Nephron progenitor cell (in vitro differentiated cells): ENCODE measurements around the gene FKBP15.

Experiments
- DNase-seq: peaks from one replicate; pipeline ENCODE4 v3.0.0; 2021
- H3K27ac Mint-ChIP-seq: 2 replicates; pipeline ENCODE4 v1.8.0; 2021; ENCODE audit warnings: mild to moderate bottlenecking, moderate library complexity, mixed read lengths
- H3K27me3 Mint-ChIP-seq: 2 replicates; pipeline ENCODE4 v1.8.0; 2021; ENCODE audit warnings: mild to moderate bottlenecking, low read depth, mixed read lengths; ENCODE audit not compliant: poor library complexity
- H3K36me3 Mint-ChIP-seq: 2 replicates; pipeline ENCODE4 v1.8.0; 2021; ENCODE audit warnings: low read depth, mixed read lengths
- H3K4me1 Mint-ChIP-seq: 2 replicates; pipeline ENCODE4 v1.8.0; 2021; ENCODE audit warnings: mixed read lengths
- H3K4me3 Mint-ChIP-seq: 2 replicates; pipeline ENCODE4 v1.8.0; 2021; ENCODE audit warnings: mild to moderate bottlenecking, moderate library complexity, mixed read lengths
- H3K9me3 Mint-ChIP-seq: 2 replicates; pipeline ENCODE4 v1.8.0; 2021; ENCODE audit warnings: mild to moderate bottlenecking, moderate library complexity, mixed read lengths
- CTCF ChIP-seq: fragments of 200-600 bp; sonication (generic); IDR thresholded peaks from 2 replicates; pipeline ENCODE4 v1.5.0; 2021; ENCODE audit warnings: antibody characterized with exemption

FKBP15 gene

DNA sequence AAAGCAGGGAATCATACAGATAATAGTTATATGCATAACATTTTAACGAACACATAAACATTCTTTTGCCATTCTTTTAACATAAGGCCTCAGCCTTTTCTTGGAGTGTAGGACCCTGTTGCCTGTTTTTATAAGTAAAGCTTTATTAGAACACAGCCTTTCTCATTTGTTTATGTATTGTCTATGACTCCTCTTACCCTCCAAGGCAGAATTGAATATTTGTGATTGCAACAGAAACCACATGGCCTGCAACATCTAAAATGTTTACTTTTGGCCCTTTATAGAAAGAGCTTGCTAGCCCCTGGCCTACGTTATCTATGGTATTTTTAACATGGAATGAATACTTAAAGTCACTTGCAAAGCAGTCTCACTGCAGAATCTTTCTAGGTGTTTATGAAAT lies 2.9 kb upstream of the FKBP15 start:
- no peak for DNase-seq
- no peak overlapping the region for H3K27ac Mint-ChIP-seq
- TF ChIP-seq CTCF, result no peak
- H3K27me3 Mint-ChIP-seq, result no peaks in the 10 kb centered on the region
- peaks cover 37% of the 10 kb centered on the region for H3K4me1 Mint-ChIP-seq
- peaks cover 5% of the 10 kb centered on the region for H3K36me3 Mint-ChIP-seq
- no peaks in the 10 kb centered on the region for H3K9me3 Mint-ChIP-seq
- H3K4me3 Mint-ChIP-seq, result no peak overlapping the region

- Mint-ChIP-seq H3K27ac (no peak overlapping the region), H3K36me3 (no peaks in the 10 kb centered on the region), H3K4me3 (peak overlapping the region; percentile 99), H3K9me3 (no peaks in the 10 kb centered on the region), H3K27me3 (no peaks in the 10 kb centered on the region), H3K4me1 (peaks cover 37% of the 10 kb centered on the region)
- DNase-seq, result no peak
- no peak for TF ChIP-seq CTCF
Observed at GRCh38 chr9:113222482-113222841, 1.4 kb upstream of the FKBP15 start.

DNA sequence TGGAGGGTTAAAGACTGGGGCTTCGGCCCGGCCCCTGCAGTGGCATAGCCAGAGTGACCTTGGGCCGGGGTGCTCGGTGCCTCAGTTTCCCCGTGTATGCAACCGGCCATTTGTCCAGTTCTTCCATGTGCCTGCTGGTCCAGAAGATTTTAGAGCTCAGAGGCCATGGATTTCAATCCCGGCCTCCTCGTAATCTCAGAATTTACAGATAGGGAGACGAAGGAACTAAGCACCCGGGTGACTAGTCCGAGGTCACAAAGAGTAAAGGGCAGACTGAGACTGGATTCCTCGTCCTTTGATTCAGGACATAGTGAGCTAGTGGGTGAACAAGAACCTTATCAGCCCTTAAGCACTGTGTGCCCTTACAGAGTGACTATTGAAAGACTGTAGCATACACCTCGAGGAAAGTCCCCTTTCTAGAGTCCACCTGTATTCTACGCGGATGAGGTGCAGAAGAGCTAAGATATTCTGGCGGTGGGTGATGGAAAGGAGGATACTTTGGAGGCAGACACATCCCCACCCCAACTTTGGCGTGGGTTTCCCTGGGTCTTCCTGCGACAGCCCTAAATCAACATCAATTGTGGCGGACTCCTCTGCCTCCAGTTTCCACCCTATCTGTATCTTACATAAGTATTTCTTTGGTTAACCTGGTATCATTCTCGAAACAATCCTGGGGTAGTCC lies 864 bp upstream of the FKBP15 start:
- Mint-ChIP-seq H3K4me3 (peak overlapping the region; percentile 99), H3K36me3 (no peaks in the 10 kb centered on the region), H3K27ac (no peak overlapping the region), H3K27me3 (no peaks in the 10 kb centered on the region), H3K4me1 (peaks cover 37% of the 10 kb centered on the region), H3K9me3 (no peaks in the 10 kb centered on the region)
- peak; percentile 5 for DNase-seq
- no peak for TF ChIP-seq CTCF

GRCh38 chr9:113220467-113221002 lies 542 bp downstream of the FKBP15 start:
- peaks cover 4% of the 10 kb centered on the region for H3K36me3 Mint-ChIP-seq

DNA sequence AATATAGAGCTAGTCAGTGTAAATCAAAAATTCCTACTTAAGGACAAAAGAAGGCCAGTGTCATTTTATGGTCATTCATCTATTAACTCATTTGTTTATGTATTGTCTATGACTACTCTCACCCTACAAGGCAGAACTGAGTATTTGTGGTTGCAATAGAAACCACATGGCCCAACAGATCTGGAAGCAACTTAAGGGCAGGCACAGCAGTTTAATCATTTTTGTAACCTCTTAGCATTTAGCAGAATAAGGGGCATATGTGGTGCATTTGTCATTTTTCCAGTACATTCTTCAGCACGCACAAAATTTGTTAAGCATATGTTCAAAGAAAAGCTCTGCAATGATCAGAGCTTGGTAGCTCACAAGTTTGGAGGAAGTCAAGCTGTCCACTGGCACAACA lies 1.1 kb downstream of the FKBP15 start:
- H3K4me1 Mint-ChIP-seq, result peaks cover 37% of the 10 kb centered on the region
- no peak for DNase-seq
- no peak for TF ChIP-seq CTCF
- H3K27me3 Mint-ChIP-seq, result no peaks in the 10 kb centered on the region
- no peak overlapping the region for H3K27ac Mint-ChIP-seq
- H3K4me3 Mint-ChIP-seq, result peak overlapping the region; percentile 99
- H3K9me3 Mint-ChIP-seq, result peaks cover 3% of the 10 kb centered on the region
- peaks cover 8% of the 10 kb centered on the region for H3K36me3 Mint-ChIP-seq

More at GRCh38 chr9:113220467-113221002, 542 bp downstream of the FKBP15 start:
- peak overlapping the region; percentile 99 for H3K4me3 Mint-ChIP-seq
- no peak for TF ChIP-seq CTCF
- H3K4me1 Mint-ChIP-seq, result peaks cover 37% of the 10 kb centered on the region
- H3K9me3 Mint-ChIP-seq, result no peaks in the 10 kb centered on the region
- H3K27ac Mint-ChIP-seq, result peak overlapping the region; percentile 98
- H3K27me3 Mint-ChIP-seq, result no peaks in the 10 kb centered on the region
- no peak for DNase-seq
